ENCODE results near the gene POLR3H.

Gene POLR3H

DNA sequence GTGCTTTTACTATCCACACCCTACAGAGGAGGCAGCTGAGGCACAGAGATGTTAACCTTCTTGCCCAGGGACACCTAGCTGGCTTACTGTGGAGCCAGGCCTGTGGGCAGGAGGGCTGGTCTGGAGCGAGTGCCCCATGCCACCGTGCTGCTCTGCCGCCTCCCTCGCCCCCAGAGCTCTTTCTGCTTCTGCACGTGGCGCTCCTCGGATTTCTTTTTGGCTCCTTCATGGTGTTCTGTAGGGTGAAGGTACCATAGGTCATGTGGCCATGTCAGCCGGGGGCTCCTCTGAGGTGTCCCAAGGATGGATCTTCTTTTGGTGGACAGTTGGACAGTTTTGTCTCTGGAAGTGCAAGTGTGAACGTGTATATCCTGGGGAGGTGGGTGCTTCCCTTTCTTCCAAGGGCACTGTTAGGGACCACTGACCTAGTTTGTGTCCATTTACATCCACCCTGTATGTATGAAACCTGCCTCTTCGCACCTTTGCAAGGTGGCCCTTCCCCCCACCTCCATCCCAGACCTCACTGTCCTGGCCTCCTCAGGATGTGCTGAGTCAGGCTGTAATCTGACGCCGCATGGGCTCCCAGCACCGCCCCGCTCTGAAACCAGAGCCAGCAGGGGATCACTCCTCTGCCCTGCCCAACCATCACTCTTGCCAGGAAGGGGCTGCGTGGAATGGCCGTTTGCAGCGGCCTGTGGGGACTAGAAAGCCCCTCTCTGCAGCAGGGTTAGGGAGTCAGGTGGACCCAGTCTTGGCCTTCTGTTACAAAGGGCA is 31.7 kb downstream of the POLR3H start:
- no peak for DNase-seq

DNA sequence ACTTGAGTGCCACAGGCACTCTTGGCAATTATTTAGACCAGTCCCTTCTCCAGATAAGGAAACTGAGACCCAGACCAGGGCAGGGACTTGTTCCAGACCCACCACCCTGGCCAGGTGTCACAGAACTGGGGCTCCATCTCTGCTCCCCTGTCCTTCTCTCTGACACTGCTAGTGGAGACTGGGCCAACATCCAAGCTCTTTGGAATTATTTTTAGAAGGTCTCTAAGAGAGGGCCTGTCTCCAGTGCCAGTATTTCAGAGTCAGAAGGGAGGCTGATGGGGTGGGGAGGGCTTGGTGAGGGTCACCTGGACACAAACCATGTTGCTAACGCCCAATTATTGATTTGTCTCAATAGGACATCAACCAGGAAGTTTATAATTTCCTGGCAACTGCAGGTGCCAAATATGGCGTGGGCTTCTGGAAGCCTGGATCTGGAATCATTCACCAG is 32.7 kb downstream of the POLR3H start:
- no peak for DNase-seq

DNA sequence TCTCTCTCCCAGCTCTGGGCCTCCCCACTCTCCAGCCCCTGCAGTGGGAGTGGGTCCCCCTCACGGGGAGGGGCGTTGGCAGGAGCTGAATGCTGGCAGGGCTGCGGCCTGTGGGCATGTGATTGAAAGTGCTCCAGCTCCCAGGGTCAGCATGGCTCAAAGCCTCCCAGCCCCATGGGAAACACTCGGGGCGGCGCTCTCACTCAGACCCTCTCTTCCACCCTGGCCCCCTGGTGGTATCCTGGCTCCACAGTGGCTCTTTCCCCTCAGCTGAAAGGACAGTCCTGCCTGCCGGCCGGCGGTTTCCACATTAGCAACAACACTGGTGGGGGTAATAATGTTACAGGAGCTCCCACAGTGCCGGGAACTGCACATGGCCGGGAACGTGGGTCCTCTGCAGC is 35.5 kb downstream of the POLR3H start:
- DNase-seq = no peak

DNA sequence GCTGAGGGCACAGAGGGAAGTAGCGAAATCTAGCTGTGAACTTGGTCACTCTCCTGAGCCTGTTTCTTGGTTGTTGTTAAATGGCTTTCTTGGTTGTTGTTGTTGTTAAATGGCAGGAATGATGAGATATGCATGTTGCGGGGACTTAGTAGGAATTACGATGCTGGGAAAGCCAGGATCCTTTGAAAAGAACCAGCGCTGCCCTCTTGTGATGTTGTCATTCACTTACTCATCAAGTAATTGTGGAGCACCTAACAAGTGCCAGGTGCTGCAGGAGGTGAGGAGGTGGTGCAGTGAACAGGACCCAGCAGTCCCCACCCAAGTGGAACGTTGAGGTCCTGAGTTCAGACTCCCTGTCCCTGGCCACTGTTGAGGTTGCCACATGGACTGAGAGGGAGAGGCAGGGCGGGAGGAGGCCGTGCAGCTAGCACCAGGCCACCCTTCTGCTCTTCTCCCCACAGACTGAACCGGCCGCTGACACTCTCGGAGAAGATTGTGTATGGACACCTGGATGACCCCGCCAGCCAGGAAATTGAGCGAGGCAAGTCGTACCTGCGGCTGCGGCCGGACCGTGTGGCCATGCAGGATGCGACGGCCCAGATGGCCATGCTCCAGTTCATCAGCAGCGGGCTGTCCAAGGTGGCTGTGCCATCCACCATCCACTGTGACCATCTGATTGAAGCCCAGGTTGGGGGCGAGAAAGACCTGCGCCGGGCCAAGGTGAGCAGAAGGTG is 36.8 kb downstream of the POLR3H start:
- DNase-seq = no peak

GRCh38 chr22:41505511-41506220 is 38.6 kb downstream of the POLR3H start:
- DNase-seq = no peak

DNA sequence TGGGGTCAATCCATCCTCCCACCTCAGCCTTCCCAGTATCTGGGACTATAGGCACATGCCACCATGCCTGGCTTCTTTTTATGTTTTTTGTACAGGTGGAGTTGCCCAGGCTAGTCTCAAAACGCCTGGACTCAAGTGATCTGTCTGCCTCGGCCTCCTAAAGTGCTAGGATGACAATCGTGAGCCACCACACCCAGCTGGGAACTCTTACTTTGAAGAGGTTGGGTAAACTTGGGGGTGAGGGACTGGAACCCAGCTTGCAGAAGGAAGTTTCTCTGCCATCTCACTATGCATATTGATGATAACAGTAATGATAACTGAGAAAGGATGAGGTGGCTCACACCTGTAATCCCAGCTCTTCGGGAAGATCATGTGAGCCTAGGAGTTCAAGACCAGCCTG is 39.5 kb downstream of the POLR3H start:
- DNase-seq = no peak

GRCh38 chr22:41504397-41504796 is 39.9 kb downstream of the POLR3H start:
- DNase-seq = no peak

- DNase-seq = no peak
Observed at GRCh38 chr22:41501209-41501608, 43.1 kb downstream of the POLR3H start.

DNA sequence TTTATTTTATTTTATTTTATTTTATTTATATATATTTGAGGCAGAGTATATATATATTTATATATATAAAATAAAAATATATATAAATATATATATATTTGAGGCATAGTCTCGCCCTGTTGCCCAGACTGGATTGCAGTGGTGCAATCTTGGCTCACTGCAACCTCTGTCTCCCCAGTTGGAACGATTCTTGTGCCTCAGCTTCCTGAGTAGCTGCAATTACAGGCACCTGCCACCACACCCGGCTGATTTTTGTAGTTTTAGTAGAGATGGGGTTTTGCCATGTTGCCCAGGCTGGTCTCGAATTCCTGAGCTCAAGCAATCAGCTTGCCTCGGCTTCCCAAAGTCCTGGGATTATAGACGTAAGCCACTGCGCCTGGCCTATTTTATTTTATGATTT is 44.0 kb downstream of the POLR3H start:
- no peak for DNase-seq

- DNase-seq = no peak
Observed at GRCh38 chr22:41499624-41500280, 44.5 kb downstream of the POLR3H start.

DNA sequence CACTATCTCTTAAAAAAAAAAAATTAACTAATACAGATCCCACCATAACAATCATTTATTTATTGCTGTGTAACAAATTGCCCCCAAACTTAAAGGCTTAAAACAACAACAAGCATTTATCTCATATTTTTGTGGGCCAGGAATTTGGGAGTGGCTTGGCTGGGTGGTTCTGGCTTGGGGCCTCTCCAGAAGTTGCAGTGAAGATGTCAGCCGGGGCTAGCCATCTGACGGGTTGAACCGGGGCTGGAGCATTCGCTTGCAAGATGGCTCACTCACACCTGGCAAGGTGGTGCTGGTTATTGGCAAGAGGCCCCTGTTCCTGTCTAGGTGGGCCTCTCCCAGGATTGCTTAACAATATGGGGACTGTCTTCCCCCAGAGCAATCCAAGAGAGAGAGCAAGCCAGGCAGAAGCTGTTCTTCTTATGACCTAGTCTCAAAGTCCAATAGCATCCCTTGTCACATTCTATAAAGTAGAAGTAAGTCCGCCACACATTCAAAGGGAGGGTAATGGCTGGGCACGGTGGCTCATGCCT is 45.9 kb downstream of the POLR3H start:
- DNase-seq = no peak

DNA sequence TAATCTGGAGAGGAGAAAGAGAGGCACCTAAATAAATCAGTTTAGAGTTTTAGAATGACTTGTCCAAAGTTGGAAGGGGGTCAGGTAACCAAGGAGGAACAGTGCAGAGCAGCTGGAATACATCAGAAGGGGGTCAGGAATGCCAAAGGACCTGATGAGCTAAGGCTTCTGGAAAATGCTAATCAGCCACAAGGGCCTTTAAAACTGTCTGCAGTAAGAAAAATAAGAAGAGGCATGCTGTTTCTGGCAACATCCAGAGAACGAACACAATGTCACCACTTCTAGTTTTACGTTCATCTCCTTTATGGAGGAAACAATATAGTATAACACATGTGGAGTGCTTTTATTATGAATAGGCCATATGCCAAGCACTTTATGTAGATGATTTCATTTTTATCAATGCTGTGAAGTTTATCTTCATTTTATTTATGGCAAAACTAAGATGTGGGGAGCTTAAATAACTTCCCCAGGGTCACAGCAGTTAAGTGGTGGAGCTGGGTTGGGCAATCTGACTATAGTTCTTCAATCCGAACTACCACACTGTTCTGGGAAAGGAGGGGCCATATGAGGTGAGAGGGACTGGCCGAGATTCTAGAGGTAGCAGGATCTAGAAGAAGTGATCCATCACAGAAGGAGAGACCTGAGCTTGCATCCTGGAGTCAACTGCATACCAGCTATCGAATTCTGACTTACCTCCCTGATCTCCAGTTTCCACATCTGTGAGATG is 52.7 kb downstream of the POLR3H start:
- no peak for DNase-seq

- DNase-seq = no peak
Observed at GRCh38 chr22:41488596-41489385, 55.5 kb downstream of the POLR3H start.

DNA sequence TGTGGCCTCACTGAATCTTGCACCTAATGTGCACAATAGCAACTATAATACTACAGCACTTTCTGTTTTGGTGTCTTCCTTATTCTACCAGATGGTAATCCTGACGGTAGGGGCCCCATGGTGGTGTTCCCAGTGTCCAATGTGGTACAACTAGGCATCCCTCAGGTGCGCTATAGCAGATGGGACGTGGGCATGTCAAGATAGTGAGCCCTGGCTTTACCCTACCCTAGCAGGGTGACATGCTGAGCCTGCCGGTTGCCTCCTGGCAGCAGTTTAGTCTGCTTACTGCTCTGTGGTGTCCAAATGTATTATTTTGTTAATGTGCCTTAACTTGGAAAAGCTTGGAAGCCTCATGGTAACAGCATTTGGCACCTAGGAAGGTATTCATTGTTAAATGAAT is 56.2 kb downstream of the POLR3H start:
- no peak for DNase-seq

DNA sequence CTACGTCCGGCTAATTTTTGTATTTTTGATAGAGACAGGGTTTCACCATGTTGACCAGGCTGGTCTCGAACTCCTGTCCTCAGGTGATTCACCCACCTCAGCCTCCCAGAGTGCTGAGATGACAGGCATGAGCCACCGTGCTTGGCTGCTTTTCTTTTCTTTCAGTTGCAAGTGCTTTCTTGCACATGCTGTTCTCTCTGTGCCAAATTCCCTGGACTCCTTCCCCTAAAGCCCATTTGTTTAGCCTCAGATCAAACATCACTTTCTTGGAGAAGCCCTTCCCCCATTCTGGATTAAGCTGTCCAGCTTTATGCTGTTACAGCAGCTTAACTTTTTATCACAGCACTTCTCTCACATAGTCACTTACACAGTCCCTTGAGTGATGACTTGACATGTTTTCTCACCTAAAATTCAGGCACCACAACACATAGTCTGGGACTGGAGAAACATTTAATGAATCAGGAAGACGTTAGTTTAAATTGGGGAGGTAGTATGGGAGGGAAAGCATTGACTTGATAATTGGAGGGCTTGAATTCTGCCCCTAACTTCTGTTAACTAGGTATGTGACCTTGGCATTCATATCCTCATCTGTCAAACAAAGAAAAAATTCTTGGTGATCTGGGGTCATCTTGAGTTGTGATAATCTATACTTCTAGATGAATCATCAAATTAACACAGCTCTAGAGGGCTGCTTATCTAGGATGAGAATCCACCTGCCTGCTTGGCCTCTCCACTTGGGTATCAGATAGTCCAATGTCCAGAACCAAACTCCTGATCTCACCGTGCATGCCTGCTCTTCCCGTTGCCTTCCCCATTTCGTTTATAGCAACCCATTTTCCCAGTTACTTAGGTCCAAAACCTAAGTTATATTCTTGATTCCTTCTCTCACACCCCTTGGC is 57.0 kb downstream of the POLR3H start:
- DNase-seq = no peak

- no peak for DNase-seq
Observed at GRCh38 chr22:41485033-41485432, 59.2 kb downstream of the POLR3H start.

- DNase-seq = no peak
Observed at GRCh38 chr22:41482319-41482935, 61.8 kb downstream of the POLR3H start.

GRCh38 chr22:41481925-41482318 is 62.3 kb downstream of the POLR3H start:
- DNase-seq = no peak

- DNase-seq = no peak
Observed at GRCh38 chr22:41481131-41481830, 63.0 kb downstream of the POLR3H start.

Data from CD4-positive, alpha-beta T cell treated with Interleukin-17A for 4 hours (primary cell).